ENCODE data around the gene KMT2C.

- no peak for TF ChIP-seq RAD21 (IDR thresholded peaks at IDR 0.05; ENCODE audit: low read depth)
- TF ChIP-seq TAF1 (IDR thresholded peaks at IDR 0.05; ENCODE audit: low read depth), result no peak
- no peak for TF ChIP-seq EGR1 (IDR thresholded peaks at IDR 0.05)
- no peak for TF ChIP-seq EP300 (IDR thresholded peaks at IDR 0.05; ENCODE audit: borderline replicate concordance)
- TF ChIP-seq TCF12 (IDR thresholded peaks at IDR 0.05; ENCODE audit: low read depth), result no peak
- peak; percentile 46; the same call in 1 of the 2 replicates for TF ChIP-seq REST (IDR thresholded peaks at IDR 0.05; ENCODE audit: low read depth)
- TF ChIP-seq YY1 (IDR thresholded peaks at IDR 0.05; ENCODE audit: low read depth), result no peak
- TF ChIP-seq NFIC (IDR thresholded peaks at IDR 0.05), result no peak
- no peak for TF ChIP-seq MAX (IDR thresholded peaks at IDR 0.05)
- no peak for TF ChIP-seq CREB1 (IDR thresholded peaks at IDR 0.05; ENCODE audit: low read depth)
- no peak for TF ChIP-seq FOXM1 (IDR thresholded peaks at IDR 0.05; ENCODE audit: borderline replicate concordance, low read depth)
- no peak for TF ChIP-seq TEAD4 (IDR thresholded peaks at IDR 0.05)
Measured at GRCh38 chr7:152148706-152149105, 287.1 kb downstream of the KMT2C start.
